GM23248 (cell line): ENCODE measurements around the gene XPNPEP1.

ENCODE experiments used
- EZH2 ChIP-seq: fragments of 200-600 bp; sonication (generic); IDR thresholded peaks from 2 replicates; pipeline ENCODE4 v1.6.1; 2018; ENCODE audit warnings: antibody characterized with exemption, mild to moderate bottlenecking; ENCODE audit not compliant: insufficient read depth, poor library complexity, severe bottlenecking
- EZH2phosphoT487 ChIP-seq: fragments of 200-600 bp; sonication (generic); IDR thresholded peaks from 2 replicates; pipeline ENCODE4 v1.6.1; 2018; ENCODE audit warnings: antibody characterized with exemption, moderate library complexity, mild to moderate bottlenecking, low read depth; ENCODE audit not compliant: insufficient read depth

- no peak for TF ChIP-seq EZH2phosphoT487
- TF ChIP-seq EZH2 = no peak
Measured at GRCh38 chr10:109904397-109904796, 18.9 kb downstream of the XPNPEP1 start.
